Activated CD8-positive, alpha-beta T cell treated with anti-CD3 and anti-CD28 coated beads for 36 hours (primary cell): ENCODE measurements around the gene SCGB1C2. TPM values are rescaled to one million over a fixed set of nuclear protein-coding genes. Genes with fewer than 3 reads are reported as not detected.

ENCODE experiments used
- ATAC-seq: fragments of 200-7000 bp; cut with Tn5 transposase; one replicate; pipeline ENCODE4 v1.10.0; 2021; ENCODE audit warnings: mild to moderate bottlenecking, moderate library complexity
- CTCF ChIA-PET: fragments of 350-600 bp; sonication (Branson Sonifier 250); formaldehyde crosslinking; loops from one replicate; lab custom pipeline; 2021; ENCODE audit warnings: antibody characterized with exemption; lab: Charles Lee
- POLR2A ChIA-PET: fragments of 350-600 bp; sonication (Branson Sonifier 250); formaldehyde crosslinking; loops from one replicate; lab custom pipeline; 2021; ENCODE audit warnings: antibody characterized with exemption; lab: Charles Lee
- DNase-seq: peaks from one replicate; pipeline ENCODE4 v3.0.0-alpha.2; 2020
- H3K27ac Mint-ChIP-seq: one replicate; pipeline ENCODE4 v1.8.0; 2021; ENCODE audit warnings: mild to moderate bottlenecking, mixed read lengths
- H3K27me3 Mint-ChIP-seq: one replicate; pipeline ENCODE4 v1.8.0; 2021; ENCODE audit warnings: mixed read lengths
- H3K36me3 Mint-ChIP-seq: one replicate; pipeline ENCODE4 v1.8.0; 2021; ENCODE audit warnings: low read depth, mixed read lengths
- H3K4me1 Mint-ChIP-seq: one replicate; pipeline ENCODE4 v1.8.0; 2021; ENCODE audit warnings: low read depth, mixed read lengths
- H3K4me3 Mint-ChIP-seq: one replicate; pipeline ENCODE4 v1.8.0; 2021; ENCODE audit warnings: mild to moderate bottlenecking, moderate library complexity, mixed read lengths
- H3K9me3 Mint-ChIP-seq: one replicate; pipeline ENCODE4 v1.8.0; 2021; ENCODE audit warnings: mixed read lengths
- CTCF ChIP-seq: fragments of 200-600 bp; IDR thresholded peaks from one replicate; pipeline ENCODE4 v1.8.0; 2022; ENCODE audit warnings: antibody characterized with exemption, mild to moderate bottlenecking
- intact Hi-C: fragments of 100-400 bp; cut with micrococcal nuclease; formaldehyde crosslinking; loops from one replicate; pipeline ENCODE4 v1.10.0; 2022
- total RNA-seq, 2 experiments: library from RNA; stranded (reverse); gene quantifications; one replicate each; pipeline ENCODE4 v1.2.3, GENCODE V29; 2021

The SCGB1C2 gene
- total RNA-seq, 2 experiments from 2014 or later: not detected

GRCh38 chr17:173166-173911 is 36.0 kb downstream of the SCGB1C2 start:
- no peak overlapping the region for H3K4me3 Mint-ChIP-seq
- POLR2A ChIA-PET: interaction anchor here (0.5 kb wide), 1 partner anchor 19 kb away, joined by 3 read pairs; no protein-coding TSS in a partner anchor
- no peaks in the 10 kb centered on the region for H3K4me1 Mint-ChIP-seq
- H3K27me3 Mint-ChIP-seq: peaks cover 6% of the 10 kb centered on the region
- no peak overlapping the region for H3K27ac Mint-ChIP-seq
- no peaks in the 10 kb centered on the region for H3K36me3 Mint-ChIP-seq
- H3K9me3 Mint-ChIP-seq: no peaks in the 10 kb centered on the region
- DNase-seq (no peak), ATAC-seq (no peak)
- intact Hi-C loops: no loop called here
- no peak for TF ChIP-seq CTCF
- CTCF ChIA-PET: no interaction called here

GRCh38 chr17:177155-177554 is 39.8 kb downstream of the SCGB1C2 start:
- H3K27ac Mint-ChIP-seq: no peak overlapping the region
- no peak for ATAC-seq
- H3K9me3 Mint-ChIP-seq: no peaks in the 10 kb centered on the region
- H3K36me3 Mint-ChIP-seq: no peaks in the 10 kb centered on the region
- no peak for TF ChIP-seq CTCF
- no peaks in the 10 kb centered on the region for H3K4me1 Mint-ChIP-seq
- ChIA-PET CTCF (no interaction called here), POLR2A (no interaction called here)
- no peak overlapping the region for H3K4me3 Mint-ChIP-seq
- peaks cover 13% of the 10 kb centered on the region for H3K27me3 Mint-ChIP-seq
- intact Hi-C loops: no loop called here
- no peak for DNase-seq

GRCh38 chr17:177762-178161 is 40.4 kb downstream of the SCGB1C2 start:
- Mint-ChIP-seq H3K36me3 (no peaks in the 10 kb centered on the region), H3K4me3 (no peak overlapping the region), H3K27ac (no peak overlapping the region), H3K4me1 (no peaks in the 10 kb centered on the region), H3K27me3 (peaks cover 18% of the 10 kb centered on the region), H3K9me3 (no peaks in the 10 kb centered on the region)
- DNase-seq: no peak
- TF ChIP-seq CTCF: no peak
- ChIA-PET CTCF (no interaction called here), POLR2A (no interaction called here)
- intact Hi-C loops: no loop called here
- ATAC-seq: no peak

- intact Hi-C loops: no loop called here
- Mint-ChIP-seq H3K4me3 (no peak overlapping the region), H3K9me3 (no peaks in the 10 kb centered on the region), H3K27ac (no peak overlapping the region), H3K4me1 (no peaks in the 10 kb centered on the region), H3K27me3 (peaks cover 23% of the 10 kb centered on the region), H3K36me3 (no peaks in the 10 kb centered on the region)
- no peak for DNase-seq
- ChIA-PET CTCF (no interaction called here), POLR2A (no interaction called here)
- ATAC-seq: no peak
- TF ChIP-seq CTCF: no peak
These were observed 41.1 kb downstream of the SCGB1C2 start for GRCh38 chr17:178292-179065.

GRCh38 chr17:179066-179432 is 41.7 kb downstream of the SCGB1C2 start:
- ChIA-PET CTCF (no interaction called here), POLR2A (no interaction called here)
- H3K27ac Mint-ChIP-seq: no peak overlapping the region
- ATAC-seq (no peak), DNase-seq (no peak)
- no peak for TF ChIP-seq CTCF
- H3K4me3 Mint-ChIP-seq: no peak overlapping the region
- H3K27me3 Mint-ChIP-seq: peaks cover 23% of the 10 kb centered on the region
- intact Hi-C loops: no loop called here
- H3K9me3 Mint-ChIP-seq: no peaks in the 10 kb centered on the region
- H3K4me1 Mint-ChIP-seq: no peaks in the 10 kb centered on the region
- H3K36me3 Mint-ChIP-seq: no peaks in the 10 kb centered on the region
